ENCODE results near the gene SLC25A23.
"Not testable (repeated sequence)": the region's sequence is repeated elsewhere in the genome, so short reads cannot be mapped to it uniquely, and the experiment has no call there.

Gene SLC25A23

GRCh38 chr19:6459262-6460098 lies at the start of gene SLC25A23:
Gene SLC25A23, minus strand, starts transcription at chr19:6459792. Its CDS starts 164 bp downstream, at chr19:6459628.
- peak; percentile 6 for DNase-seq

DNA sequence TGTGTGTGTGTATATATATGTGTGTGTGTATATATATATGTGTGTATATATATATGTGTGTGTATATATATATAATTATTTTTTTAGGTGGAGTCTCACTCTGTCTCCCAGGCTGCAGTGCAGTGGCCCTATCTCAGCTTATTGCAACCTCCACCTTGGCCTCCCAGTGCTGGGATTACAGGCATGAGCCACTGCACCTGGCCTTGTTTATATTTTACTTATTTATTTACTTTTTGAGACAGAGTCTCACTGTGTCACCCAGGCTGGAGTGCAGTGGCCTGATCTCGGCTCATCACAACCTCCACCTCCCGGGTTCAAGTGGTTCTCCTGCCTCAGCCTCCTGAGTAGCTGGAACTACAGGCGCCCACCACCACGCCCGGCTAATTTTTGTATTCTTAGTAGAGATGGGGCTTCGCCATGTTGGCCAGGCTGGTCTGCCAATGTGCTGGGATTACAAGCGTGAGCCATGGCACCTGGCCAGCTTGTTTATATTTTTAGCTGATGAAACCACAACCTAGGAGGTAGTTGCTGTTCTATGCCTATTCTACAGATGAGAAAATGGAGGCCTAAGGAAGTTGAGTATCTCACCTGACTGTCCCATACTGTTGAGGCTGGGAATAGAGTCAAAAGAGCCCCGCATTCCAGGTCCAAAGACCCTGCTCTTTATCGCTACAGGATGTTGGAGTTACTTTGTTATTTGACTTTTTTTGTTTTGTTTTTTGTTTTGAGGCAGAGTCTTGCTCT lies 48.6 kb upstream of the SLC25A23 start:
- not testable (repeated sequence) for DNase-seq

DNA sequence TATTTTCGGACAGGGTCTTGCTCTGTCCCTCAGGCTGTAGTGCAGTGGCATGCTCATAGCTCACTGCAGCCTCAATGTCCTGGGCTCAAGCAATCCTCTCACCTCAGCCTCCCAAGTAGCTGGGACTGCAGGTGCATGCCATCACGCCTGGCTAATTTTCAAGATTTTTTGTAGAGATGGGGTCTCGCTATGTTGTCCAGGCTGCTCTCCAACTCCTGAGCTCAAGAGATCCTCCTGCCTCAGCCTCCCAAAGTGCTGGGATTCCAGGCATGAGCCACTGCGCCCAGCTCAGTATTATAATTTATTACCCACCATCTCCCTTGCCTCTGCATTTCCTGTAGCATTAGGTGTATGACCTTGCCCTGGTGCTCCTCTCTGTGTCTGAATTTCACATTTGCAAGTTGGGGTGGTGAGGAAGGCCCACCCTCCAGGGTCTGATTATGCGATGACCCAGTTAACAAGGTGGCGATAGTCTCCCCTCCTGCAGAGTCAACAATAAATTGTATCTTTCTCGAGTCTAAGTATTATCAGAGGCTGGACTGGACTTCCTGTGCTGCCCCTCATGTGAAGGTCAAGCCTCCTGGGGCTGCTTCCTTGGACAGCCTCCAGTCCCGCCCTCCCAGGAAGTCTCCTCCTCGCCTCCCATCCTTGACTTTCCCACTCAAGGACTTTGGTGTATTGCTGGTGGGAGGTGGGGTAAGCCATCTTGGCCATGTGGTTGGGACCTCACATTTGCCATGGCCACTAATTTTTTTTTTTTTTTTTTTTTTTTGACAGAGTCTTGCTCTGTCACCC lies 44.0 kb upstream of the SLC25A23 start:
- DNase-seq: no peak

DNA sequence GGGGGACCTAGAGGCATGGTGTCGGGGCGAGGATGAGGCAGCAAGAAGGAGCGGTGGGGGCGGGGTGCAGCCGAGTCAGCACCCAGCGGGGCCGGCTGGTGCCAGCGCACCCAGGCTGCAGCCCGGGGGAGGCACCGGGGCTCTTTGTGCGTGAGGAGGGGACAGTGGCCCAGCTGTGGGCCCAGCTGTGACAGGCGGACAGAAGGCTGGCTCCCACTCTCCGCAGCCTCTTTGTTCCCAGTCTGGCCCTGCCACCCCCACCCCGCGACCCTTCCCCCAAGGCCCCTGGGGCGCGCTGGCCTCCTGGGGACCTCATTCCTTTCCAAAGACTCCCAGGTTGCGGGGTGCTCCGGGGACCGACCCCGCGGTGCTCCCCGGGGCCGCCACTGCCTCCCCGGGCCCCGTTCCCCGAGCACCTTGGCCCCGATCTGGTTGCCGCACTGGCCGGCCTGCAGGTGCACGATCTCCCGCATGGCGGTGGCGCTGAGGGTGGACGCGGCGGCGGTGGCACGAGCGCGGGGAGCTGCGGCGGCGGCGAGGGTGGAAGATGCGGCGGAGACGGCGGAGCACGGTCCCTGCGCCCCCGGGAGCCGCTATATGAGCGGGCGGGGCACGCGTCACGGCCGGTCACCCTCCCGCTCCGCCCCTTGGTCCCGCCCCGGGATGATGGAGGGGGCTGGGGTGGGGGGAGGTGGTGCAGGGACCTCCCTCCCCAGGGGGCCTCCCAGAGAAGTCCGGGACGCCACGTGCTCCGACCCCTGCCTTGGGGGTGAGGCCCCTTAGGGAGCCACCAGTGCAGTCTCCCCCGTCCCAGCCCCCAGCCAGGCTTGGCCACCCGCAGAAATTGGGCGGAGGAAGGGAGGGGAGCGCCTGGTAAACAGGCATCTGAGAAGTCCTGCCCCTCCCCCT lies 42.4 kb upstream of the SLC25A23 start, which contains the start of gene TUBB4A:
TSS of gene TUBB4A (minus strand) at position 570 of the 909 bp plus-strand sequence. CDS start at position 473, 97 bp downstream.
- no peak for DNase-seq

DNA sequence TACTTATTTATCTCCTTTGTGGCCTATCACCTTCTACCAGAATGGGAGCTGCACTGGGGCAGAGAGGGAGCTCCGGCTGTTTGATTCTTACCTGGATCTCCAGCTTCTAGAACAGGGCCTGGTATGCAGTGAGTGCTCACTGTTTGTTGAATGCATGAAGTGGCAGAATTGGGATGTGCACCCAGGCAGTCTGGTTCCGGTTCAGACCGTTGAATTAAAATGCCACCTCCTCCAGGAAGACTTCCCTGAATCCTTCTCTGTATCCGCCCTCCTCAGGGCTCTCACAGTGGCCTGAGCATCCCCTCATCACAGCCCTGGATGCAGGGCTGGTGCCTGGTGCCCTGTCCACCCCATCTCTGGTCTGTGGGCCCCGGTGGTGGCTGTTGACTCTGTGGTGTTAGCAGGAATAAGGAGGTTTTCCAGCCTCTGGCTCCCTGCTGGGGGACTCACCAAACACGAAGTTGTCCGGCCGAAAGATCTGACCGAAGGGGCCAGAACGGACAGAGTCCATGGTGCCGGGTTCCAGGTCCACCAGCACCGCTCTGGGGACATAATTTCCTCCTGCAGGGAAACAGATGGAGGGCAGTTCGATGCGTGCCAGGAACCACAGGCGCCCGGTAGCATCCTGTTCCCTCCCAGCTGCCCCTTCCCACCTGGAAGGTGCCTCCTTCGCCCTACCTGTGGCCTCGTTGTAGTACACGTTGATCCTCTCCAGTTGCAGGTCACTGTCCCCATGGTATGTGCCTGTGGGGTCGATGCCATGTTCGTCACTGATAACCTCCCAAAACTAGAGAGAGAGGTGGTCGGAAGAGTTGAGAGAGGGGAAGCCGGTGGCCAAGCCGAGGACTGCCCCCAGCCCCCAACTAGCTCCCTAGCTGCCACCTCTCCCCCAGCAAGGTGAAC lies 41.5 kb upstream of the SLC25A23 start:
- no peak for DNase-seq

GRCh38 chr19:6499052-6499790 lies 39.6 kb upstream of the SLC25A23 start:
- no peak for DNase-seq

GRCh38 chr19:6498294-6499036 lies 38.9 kb upstream of the SLC25A23 start:
- DNase-seq: no peak

DNA sequence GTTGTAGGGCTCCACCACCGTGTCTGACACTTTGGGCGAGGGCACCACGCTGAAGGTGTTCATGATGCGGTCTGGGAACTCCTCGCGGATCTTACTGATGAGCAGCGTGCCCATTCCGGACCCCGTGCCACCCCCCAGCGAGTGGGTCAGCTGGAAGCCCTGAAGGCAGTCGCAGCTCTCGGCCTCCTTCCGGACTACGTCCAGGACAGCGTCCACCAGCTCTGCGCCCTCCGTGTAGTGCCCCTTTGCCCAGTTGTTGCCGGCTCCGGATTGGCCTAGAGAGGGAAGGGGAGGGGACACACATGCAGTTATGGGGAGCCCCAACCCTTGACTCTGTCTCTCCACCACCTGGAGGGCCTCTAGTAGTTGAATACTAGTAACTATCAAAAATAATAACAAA lies 36.4 kb upstream of the SLC25A23 start:
- no peak for DNase-seq

GRCh38 chr19:6494438-6495036 lies 34.9 kb upstream of the SLC25A23 start:
- DNase-seq: no peak

DNA sequence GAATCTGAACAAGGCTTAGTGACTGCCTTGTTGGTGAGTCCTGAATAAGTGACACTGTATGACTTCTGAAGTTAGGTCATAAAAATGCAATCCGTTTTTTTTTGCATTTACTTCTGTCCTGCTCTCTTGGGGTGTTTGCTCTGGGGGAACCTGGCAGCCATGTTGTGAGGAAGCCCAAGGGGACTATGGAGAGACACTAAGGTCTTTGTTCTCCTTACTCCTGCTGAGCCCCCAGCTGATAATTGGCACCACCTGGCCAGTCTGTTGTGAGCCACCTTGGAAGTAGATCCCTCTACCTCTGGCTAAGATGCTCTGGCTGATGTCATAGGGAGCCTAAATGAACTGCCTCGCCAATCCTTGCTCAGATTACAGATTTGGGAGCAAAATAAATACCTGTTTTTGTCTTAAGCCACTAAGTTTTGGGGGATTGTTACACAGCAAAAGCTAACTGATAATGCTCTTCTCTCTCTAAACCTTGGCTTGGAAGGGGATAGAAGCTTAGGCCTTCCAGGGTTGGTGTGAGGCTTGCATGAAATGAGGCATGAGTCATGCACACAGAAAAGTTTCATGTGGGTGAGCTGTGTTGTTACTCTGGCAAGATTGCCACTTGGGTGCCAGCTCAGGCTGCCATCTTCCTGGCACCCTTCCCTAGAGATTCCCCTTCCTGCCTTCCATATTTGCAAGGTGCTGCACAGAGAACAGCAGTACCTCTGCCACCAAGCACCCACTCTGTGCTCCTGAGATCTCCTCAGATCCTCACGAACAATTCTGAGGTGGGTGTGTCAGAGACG lies 32.4 kb upstream of the SLC25A23 start:
- no peak for DNase-seq

DNA sequence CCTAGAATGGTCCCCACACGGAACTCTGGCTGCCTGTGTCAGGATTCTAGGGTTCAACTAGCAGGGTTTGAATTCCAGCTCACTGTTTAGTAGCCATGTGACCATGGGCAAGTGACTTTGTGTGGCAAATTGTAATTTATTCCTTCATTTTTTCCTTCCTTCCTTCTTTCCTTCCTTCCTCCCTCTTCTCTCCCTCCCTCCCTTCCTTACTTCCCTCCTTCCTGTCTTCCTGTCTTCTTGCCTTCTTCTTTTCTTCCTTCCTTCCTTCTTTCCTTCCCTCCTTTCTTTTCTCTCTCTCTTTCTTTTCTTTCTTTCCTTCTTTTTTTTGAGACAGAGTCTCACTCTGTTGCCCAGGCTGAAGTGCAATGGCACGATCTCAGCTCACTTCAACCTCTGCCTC lies 30.5 kb upstream of the SLC25A23 start:
- no peak for DNase-seq

GRCh38 chr19:6489278-6490061 lies 29.9 kb upstream of the SLC25A23 start:
- no peak for DNase-seq

- DNase-seq: no peak
These were observed 25.2 kb upstream of the SLC25A23 start for GRCh38 chr19:6484831-6485230.

GRCh38 chr19:6484230-6484629 lies 24.6 kb upstream of the SLC25A23 start:
- DNase-seq: no peak

GRCh38 chr19:6483235-6483634 lies 23.6 kb upstream of the SLC25A23 start:
- DNase-seq: no peak

DNA sequence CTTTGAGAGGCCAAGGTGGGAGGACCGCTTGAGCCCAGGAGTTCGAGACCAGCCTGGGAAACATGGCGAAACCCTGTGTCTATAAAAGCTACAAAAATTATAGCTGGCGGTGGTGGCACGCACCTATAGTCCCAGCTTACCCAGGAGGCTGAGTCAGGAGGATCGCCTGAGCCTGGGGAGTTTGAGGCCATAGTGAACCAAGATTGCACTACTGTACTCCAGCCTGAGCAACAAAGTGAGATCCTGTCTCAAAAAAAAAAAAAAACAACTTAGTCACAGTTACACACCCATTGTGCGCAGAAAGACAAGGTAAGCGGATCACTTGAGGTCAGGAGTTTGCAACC lies 22.7 kb upstream of the SLC25A23 start:
- DNase-seq: no peak

GRCh38 chr19:6481541-6482342 lies 22.1 kb upstream of the SLC25A23 start, which contains the start of gene DENND1C:
Gene DENND1C, minus strand, starts transcription at chr19:6481787. Its CDS starts 92 bp downstream, at chr19:6481695.
- no peak for DNase-seq
